Gastroesophageal sphincter (tissue), 3 donors: ENCODE measurements around the gene HCST.

Source experiments
- EP300 ChIP-seq: sonication (generic); formaldehyde crosslinking; IDR thresholded peaks from one replicate; pipeline ENCODE4 v1.6.1; 2017; ENCODE audit warnings: antibody characterized with exemption, mild to moderate bottlenecking
- POLR2A ChIP-seq, 2 donors: fragments of 450-650 bp; IDR thresholded peaks; one replicate each; pipeline ENCODE4 v1.6.1; 2017; ENCODE audit warnings: antibody characterized with exemption in 2 of 2, mild to moderate bottlenecking in 2 of 2, moderate library complexity in 1 of 2
- TF ChIP-seq, protein P1 (sequence below), 4 experiments: fragments of 200-600 bp in 2 of 4; fragments of 450-650 bp in 2 of 4; sonication (generic) in 1 of 4; IDR thresholded peaks; one replicate each; pipeline ENCODE4 v1.5.1; 2017 to 2019; ENCODE audit warnings: antibody characterized with exemption in 4 of 4, mild to moderate bottlenecking in 2 of 4, moderate library complexity in 2 of 4

DNA sequence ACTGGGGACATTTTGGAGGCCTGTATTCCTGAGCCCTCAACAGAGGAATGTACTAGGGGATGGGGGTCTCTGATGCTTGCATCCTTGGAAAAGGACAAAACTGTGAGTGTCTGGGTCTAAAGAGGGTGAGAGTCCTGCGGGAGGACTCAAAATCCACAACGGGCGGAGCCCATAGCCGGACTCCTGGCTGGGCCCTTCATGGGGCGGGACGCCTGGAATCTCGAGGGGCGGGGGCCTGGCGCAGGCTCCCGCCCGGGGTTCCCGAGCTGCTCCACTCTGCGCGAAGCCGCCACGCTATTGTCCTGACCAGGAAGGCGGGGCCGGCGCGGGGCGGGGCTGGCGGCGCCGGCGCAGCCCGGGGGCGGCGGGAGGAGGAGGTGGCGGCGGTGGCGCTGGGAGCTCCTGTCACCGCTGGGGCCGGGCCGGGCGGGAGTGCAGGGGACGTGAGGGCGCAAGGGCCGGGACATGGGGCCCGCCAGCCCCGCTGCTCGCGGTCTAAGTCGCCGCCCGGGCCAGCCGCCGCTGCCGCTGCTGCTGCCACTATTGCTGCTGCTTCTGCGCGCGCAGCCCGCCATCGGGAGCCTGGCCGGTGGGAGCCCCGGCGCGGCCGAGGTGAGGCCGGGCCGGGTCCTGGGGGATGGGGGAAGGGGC, 34.0 kb upstream of the HCST start, which contains the start of gene APLP1:
- TF ChIP-seq, protein P1, sequence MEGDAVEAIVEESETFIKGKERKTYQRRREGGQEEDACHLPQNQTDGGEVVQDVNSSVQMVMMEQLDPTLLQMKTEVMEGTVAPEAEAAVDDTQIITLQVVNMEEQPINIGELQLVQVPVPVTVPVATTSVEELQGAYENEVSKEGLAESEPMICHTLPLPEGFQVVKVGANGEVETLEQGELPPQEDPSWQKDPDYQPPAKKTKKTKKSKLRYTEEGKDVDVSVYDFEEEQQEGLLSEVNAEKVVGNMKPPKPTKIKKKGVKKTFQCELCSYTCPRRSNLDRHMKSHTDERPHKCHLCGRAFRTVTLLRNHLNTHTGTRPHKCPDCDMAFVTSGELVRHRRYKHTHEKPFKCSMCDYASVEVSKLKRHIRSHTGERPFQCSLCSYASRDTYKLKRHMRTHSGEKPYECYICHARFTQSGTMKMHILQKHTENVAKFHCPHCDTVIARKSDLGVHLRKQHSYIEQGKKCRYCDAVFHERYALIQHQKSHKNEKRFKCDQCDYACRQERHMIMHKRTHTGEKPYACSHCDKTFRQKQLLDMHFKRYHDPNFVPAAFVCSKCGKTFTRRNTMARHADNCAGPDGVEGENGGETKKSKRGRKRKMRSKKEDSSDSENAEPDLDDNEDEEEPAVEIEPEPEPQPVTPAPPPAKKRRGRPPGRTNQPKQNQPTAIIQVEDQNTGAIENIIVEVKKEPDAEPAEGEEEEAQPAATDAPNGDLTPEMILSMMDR (IDR thresholded peaks at IDR 0.05): no peak
- TF ChIP-seq EP300 (no peak), POLR2A (IDR thresholded peaks at IDR 0.05) (no peak)
